GM12874 (cell line): Measurements from ENCODE around the gene APLN.

Experiments used
- TF ChIP-seq, protein P1 (sequence below): IDR thresholded peaks from 2 replicates; pipeline ENCODE4 v1.5.1; 2011; ENCODE audit warnings: low read depth, mild to moderate bottlenecking, control low read depth, low read length, moderate library complexity; ENCODE audit not compliant: insufficient read depth

The APLN gene

DNA sequence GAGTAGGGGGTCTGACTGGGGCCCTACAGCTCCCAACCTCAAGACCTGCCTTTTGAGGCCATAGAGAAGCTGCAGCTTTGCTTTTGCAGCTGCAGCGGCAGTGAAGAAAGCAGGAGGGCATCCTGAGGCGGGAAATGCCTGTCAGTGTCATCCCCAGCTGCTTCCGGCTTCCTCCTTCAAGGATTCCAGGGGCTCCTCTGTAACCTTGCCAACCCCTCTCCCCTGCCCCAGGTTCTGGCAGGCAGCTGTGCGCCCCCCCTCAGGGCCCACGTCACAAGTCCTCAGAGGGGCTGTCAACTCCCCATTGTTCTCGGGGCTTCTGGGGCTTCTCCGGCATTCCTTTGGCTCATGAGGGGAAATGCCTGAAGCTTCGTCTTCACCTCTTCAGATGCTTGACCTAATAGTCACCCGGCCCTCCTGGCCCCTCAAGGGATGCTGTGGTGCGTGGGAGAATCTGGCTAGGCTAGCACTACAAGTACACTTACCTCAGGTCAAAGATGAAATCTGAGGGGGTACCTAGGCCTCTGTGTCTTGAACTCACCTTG lies 31.9 kb downstream of the APLN start:
- TF ChIP-seq, protein P1, sequence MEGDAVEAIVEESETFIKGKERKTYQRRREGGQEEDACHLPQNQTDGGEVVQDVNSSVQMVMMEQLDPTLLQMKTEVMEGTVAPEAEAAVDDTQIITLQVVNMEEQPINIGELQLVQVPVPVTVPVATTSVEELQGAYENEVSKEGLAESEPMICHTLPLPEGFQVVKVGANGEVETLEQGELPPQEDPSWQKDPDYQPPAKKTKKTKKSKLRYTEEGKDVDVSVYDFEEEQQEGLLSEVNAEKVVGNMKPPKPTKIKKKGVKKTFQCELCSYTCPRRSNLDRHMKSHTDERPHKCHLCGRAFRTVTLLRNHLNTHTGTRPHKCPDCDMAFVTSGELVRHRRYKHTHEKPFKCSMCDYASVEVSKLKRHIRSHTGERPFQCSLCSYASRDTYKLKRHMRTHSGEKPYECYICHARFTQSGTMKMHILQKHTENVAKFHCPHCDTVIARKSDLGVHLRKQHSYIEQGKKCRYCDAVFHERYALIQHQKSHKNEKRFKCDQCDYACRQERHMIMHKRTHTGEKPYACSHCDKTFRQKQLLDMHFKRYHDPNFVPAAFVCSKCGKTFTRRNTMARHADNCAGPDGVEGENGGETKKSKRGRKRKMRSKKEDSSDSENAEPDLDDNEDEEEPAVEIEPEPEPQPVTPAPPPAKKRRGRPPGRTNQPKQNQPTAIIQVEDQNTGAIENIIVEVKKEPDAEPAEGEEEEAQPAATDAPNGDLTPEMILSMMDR, result no peak

DNA sequence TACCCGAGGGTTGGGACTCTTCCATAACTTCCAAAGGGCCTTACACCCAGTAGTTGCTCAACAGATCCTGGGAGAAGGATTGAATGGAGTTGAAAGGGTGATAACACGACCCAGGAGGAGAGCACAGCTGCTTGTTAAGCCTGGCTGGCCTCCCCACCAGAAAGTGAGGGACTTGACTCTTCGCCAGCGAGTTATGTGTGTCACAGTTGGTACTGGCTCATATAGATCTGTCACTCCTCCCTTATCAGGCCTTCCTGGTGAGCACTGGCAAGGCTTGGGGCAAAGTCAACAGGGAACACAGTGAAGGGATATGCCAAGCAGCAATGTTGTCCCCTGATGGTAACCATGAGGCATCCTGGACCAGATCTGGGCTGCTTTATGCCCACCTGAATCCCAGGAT lies 35.8 kb downstream of the APLN start:
- TF ChIP-seq, protein P1, result no peak

DNA sequence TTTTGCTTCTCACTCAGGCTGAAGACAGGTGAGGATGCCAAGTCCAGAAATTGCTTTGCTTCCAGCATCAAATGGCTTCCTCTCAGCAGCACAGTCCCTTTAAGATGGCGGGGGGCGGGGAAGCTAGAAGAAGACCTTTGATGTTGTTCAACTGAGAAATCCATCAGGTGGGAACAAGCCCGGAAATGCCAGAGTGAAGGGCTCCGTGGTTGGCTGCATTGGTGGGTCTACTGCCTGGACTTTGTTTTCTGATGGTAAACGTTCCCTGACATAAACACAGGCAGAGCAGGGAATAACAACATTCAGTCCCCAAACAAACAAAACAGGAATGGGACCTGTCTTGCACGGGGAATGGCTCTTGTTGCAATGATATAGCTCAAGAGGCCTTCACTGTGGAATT lies 37.3 kb downstream of the APLN start:
- TF ChIP-seq, protein P1, result no peak

DNA sequence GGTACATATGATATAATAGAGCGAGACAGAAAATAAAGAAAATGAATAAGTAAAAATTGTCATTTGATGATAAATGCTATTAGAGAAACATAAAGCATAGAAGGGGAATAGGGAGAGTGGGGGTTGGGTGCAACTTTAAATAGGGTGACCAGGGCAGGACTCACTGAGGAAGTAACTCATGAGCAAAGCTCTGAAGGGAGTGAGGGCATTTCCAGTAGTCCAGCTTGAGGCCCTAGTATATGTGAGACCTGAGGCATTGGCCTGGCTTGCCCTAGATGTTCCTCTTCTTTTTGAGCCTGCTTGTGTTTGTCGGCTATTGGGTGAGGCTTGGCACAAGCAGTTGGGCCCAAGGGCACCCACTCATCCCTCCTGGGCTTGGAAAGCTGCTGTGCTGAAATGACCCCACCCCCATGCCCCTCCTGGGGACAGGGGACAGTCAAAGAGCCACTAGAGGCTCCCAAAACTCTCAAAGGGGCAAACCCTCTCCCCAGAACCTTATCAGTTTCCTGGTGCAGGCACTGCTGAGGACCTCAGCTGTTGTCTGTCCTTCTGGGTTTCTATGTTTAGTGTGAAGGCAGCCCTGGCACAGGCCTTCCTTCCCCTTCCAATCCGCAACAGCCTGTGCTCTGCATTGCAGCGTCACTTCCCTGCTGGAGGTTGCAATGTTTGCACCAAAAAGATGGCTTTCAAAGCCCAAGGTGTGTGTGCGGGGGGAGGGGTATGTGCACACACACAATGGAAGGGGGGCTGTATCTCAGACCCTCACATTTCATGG lies 40.1 kb downstream of the APLN start:
- TF ChIP-seq, protein P1, result no peak

DNA sequence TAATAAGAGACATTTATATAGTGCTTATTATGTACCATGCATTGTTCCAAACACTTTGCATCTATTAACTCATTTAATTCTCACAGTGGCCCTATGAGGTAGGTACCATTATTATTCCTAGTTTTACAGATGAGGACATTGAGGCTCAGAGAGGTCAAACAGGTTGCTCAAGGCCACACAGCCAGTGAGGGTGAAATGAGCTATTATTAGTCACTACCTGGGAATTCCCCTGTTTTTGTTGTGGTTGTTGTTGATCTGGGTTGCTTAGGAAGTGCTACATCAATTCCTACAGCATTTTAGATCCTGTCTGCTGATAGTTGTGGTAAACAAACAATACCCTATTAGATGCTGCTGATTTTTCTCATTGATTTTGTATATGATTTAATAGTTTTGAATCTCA lies 41.2 kb downstream of the APLN start:
- TF ChIP-seq, protein P1, result no peak

DNA sequence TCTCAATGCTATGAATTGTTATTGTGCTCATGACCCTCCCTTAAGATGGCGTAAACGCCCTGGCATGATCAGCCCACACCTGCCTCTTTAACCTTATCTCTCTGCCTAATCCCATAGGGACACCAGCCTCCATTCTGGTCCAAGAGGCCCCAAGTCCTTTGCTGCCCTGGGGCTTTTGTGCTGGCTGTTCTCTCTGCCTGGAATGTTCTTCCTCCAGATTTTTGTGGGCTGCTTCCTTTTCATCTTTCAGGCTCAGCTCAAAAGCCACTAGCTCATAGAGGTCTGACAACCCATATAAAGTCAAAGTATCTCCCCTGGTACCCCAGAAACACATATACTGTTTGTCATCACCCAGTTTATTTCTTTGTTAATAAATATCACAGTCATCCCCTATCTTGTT lies 42.4 kb downstream of the APLN start:
- TF ChIP-seq, protein P1, result no peak

DNA sequence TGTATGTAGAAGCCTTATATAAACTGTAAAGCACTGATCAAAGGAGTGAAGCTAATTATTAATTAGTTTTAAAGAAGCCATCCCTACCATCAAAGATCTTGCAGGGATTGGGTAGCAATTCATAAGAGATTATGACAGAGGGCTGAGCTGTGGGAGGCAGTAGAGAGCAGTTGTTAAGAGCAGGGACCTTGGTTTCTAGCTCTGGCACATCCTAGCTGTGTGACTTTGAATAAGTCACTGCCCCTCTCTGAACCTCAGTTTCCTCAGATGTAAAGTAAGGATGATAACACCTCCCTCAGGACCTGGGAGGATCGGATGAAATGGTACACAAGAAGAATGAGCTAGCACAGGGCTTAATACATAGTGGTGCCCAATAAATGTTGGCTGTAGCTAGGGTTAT lies 45.4 kb downstream of the APLN start:
- TF ChIP-seq, protein P1, result no peak
